HEK293 (cell line): ENCODE measurements around the gene KATNAL1.

Experiments used
- CTCF ChIA-PET: fragments of 350-600 bp; formaldehyde crosslinking; extraction: SDS; loops from one replicate; lab custom pipeline; 2021; ENCODE audit warnings: antibody characterized with exemption; lab: Yijun Ruan, JAX
- POLR2A ChIA-PET: fragments of 300-600 bp; formaldehyde crosslinking; extraction: SDS; loops from one replicate; lab custom pipeline; 2020; ENCODE audit warnings: antibody characterized with exemption, inconsistent platforms; lab: Yijun Ruan, JAX
- H3K27ac ChIP-seq: fragments of 200-500 bp; sonication (Bioruptor generic); 2 replicates; pipeline ENCODE4 v1.5.1; 2014; ENCODE audit warnings: low read depth, low read length, control low read depth, inconsistent platforms; ENCODE audit errors: extremely low read depth
- H3K36me3 ChIP-seq, 2 experiments: fragments of 200-500 bp in 1 of 2; sonication (Bioruptor generic) in 1 of 2; 1 replicate in 1 of 2; 2 replicates in 1 of 2; pipeline ENCODE4 v1.5.1; 2014 to 2017; ENCODE audit warnings: inconsistent platforms in 2 of 2, low read length in 2 of 2; ENCODE audit not compliant: control insufficient read depth in 2 of 2, insufficient read depth in 1 of 2
- H3K4me1 ChIP-seq: fragments of 200-500 bp; sonication (Bioruptor generic); 2 replicates; pipeline ENCODE4 v1.5.1; 2014; ENCODE audit warnings: mild to moderate bottlenecking, low read length, inconsistent platforms; ENCODE audit not compliant: control insufficient read depth, insufficient read depth
- H3K4me3 ChIP-seq: 2 replicates; pipeline ENCODE4 v1.5.1; 2011; ENCODE audit warnings: low read depth, mild to moderate bottlenecking, control low read depth, low read length, moderate library complexity
- H3K9me3 ChIP-seq: fragments of 200-500 bp; sonication (Bioruptor generic); 2 replicates; pipeline ENCODE4 v1.5.1; 2014; ENCODE audit warnings: low read depth, low read length, inconsistent platforms; ENCODE audit not compliant: control insufficient read depth, insufficient read depth
- IKZF3 ChIP-seq: fragments of 450-650 bp; IDR thresholded peaks from 2 replicates; pipeline ENCODE4 v1.5.0; 2018; ENCODE audit warnings: missing biosample characterization, mild to moderate bottlenecking, missing genetic modification characterization, moderate library complexity
- KLF17 ChIP-seq: fragments of 450-650 bp; formaldehyde crosslinking; IDR thresholded peaks from 2 replicates; pipeline ENCODE4 v1.5.1; 2016; ENCODE audit warnings: missing biosample characterization, missing genetic modification characterization
- PBX3 ChIP-seq: sonication (generic); formaldehyde crosslinking; IDR thresholded peaks from 2 replicates; pipeline ENCODE4 v1.8.1; 2022; ENCODE audit warnings: mild to moderate bottlenecking, moderate library complexity, missing genetic modification reagents
- SP7 ChIP-seq: fragments of 450-650 bp; formaldehyde crosslinking; IDR thresholded peaks from 2 replicates; pipeline ENCODE4 v1.5.1; 2016; ENCODE audit warnings: missing biosample characterization, missing genetic modification characterization
- ZBTB10 ChIP-seq: fragments of 450-650 bp; formaldehyde crosslinking; IDR thresholded peaks from 2 replicates; pipeline ENCODE4 v1.5.1; 2016; ENCODE audit warnings: missing biosample characterization, missing genetic modification characterization
- ZBTB20 ChIP-seq: fragments of 450-650 bp; formaldehyde crosslinking; IDR thresholded peaks from 2 replicates; pipeline ENCODE4 v1.5.1; 2016; ENCODE audit warnings: missing biosample characterization, missing genetic modification characterization
- ZFHX2 ChIP-seq: fragments of 450-650 bp; formaldehyde crosslinking; conservative IDR thresholded peaks from 2 replicates; pipeline ENCODE4 v1.5.1; 2016; ENCODE audit warnings: missing biosample characterization, missing genetic modification characterization
- ZNF10 ChIP-seq: fragments of 450-650 bp; formaldehyde crosslinking; IDR thresholded peaks from 2 replicates; pipeline ENCODE4 v1.5.1; 2017; ENCODE audit warnings: missing biosample characterization, missing genetic modification characterization
- ZNF112 ChIP-seq: fragments of 450-650 bp; formaldehyde crosslinking; IDR thresholded peaks from 2 replicates; pipeline ENCODE4 v1.5.0; 2017; ENCODE audit warnings: missing biosample characterization, missing genetic modification characterization
- ZNF133 ChIP-seq: fragments of 450-650 bp; formaldehyde crosslinking; IDR thresholded peaks from 2 replicates; pipeline ENCODE4 v1.5.1; 2016; ENCODE audit warnings: missing biosample characterization, missing genetic modification characterization
- ZNF138 ChIP-seq: fragments of 450-650 bp; formaldehyde crosslinking; IDR thresholded peaks from 2 replicates; pipeline ENCODE4 v1.5.1; 2016; ENCODE audit warnings: missing biosample characterization, missing genetic modification characterization, borderline replicate concordance
- ZNF175 ChIP-seq: fragments of 450-650 bp; formaldehyde crosslinking; IDR thresholded peaks from 2 replicates; pipeline ENCODE4 v1.5.1; 2016; ENCODE audit warnings: missing biosample characterization, missing genetic modification characterization
- ZNF184 ChIP-seq: fragments of 450-650 bp; IDR thresholded peaks from 2 replicates; pipeline ENCODE4 v1.5.1; 2018; ENCODE audit warnings: missing biosample characterization, mild to moderate bottlenecking, missing genetic modification characterization
- ZNF214 ChIP-seq: fragments of 450-650 bp; formaldehyde crosslinking; IDR thresholded peaks from 2 replicates; pipeline ENCODE4 v1.5.1; 2017; ENCODE audit warnings: missing biosample characterization, mild to moderate bottlenecking, missing genetic modification characterization, borderline replicate concordance
- ZNF530 ChIP-seq: fragments of 450-650 bp; formaldehyde crosslinking; IDR thresholded peaks from 2 replicates; pipeline ENCODE4 v1.5.1; 2016; ENCODE audit warnings: low read depth, missing biosample characterization, missing genetic modification characterization
- ZNF692 ChIP-seq: fragments of 450-650 bp; formaldehyde crosslinking; IDR thresholded peaks from 2 replicates; pipeline ENCODE4 v1.5.1; 2016; ENCODE audit warnings: missing biosample characterization, missing genetic modification characterization
- ZNF830 ChIP-seq: fragments of 450-650 bp; IDR thresholded peaks from 2 replicates; pipeline ENCODE4 v1.5.0; 2018; ENCODE audit warnings: missing biosample characterization, missing genetic modification characterization, low read depth, mild to moderate bottlenecking, moderate library complexity
- TF ChIP-seq, protein P1 (sequence below): fragments of 450-650 bp; formaldehyde crosslinking; IDR thresholded peaks from 2 replicates; pipeline ENCODE4 v1.5.1; 2017; ENCODE audit warnings: missing biosample characterization, missing genetic modification characterization
- TF ChIP-seq, protein P2 (sequence below): fragments of 450-650 bp; formaldehyde crosslinking; IDR thresholded peaks from 2 replicates; pipeline ENCODE4 v1.5.1; 2016; ENCODE audit warnings: missing biosample characterization, missing genetic modification characterization
- TF ChIP-seq, protein P3 (sequence below): fragments of 450-650 bp; formaldehyde crosslinking; IDR thresholded peaks from 2 replicates; pipeline ENCODE4 v1.5.1; 2016; ENCODE audit warnings: missing biosample characterization, missing genetic modification characterization
- TF ChIP-seq, protein P4 (sequence below): fragments of 450-650 bp; formaldehyde crosslinking; IDR thresholded peaks from 2 replicates; pipeline ENCODE4; 2016; ENCODE audit warnings: missing biosample characterization, missing genetic modification characterization

The KATNAL1 gene

DNA sequence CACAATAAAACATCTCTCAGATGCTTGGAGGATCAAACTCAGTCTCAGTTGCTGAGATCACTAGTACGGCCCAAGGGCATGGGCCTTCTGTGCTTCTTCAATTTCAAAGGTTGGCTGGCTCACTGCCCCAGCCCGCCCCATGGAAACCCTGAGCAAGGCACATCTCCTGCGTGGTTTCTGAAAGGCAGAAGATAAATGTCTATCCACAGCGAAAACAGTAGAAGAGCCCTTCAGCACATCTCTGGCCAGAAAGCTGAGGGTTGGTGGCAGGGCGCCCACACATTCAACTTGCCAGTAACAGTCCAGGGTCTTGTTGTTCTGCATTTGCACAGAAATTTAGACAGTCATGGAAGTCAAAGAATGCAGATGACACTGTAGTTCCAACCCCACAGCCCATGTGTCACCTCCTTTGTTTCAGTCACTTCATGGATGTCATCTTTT lies 24.0 kb upstream of the KATNAL1 start (continued):
- no peak for TF ChIP-seq ZNF10

DNA sequence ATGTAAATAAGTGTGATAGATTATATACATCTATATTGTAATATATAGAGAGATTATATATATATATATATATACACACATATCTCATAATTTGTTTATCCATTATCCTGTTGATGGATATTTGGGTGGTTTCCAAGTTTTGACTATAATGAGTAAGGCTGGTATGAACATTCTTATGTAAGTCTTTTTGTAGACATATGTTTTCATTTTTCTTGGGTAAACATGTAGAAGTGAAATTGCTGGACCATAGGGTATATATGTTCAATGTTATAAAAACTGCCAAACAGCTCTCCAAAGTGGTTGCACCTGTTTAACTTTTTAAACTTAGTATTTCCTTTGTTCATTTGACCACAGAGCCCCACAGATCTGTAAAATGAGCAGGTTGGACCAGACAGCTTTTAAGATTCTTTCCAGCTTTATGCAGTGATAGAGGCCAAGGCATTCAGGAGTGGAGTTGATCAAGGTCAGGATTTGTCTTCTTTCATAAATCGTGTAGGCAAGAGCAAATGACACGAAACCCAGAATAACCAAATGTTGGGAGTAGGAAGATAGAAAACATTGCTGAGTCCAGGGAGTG lies 21.7 kb upstream of the KATNAL1 start:
- ChIA-PET POLR2A (no interaction called here), CTCF (no interaction called here)
- no peak for TF ChIP-seq ZBTB20
- TF ChIP-seq ZNF184 (tag by site-specific recombination): no peak
- no peak for TF ChIP-seq ZNF530
- TF ChIP-seq ZNF830 (tag by site-specific recombination): no peak
- TF ChIP-seq ZBTB10: no peak
- TF ChIP-seq ZNF175 (tag by site-specific recombination): no peak
- no peak for TF ChIP-seq IKZF3 (tag by site-specific recombination)
- TF ChIP-seq, protein P1, sequence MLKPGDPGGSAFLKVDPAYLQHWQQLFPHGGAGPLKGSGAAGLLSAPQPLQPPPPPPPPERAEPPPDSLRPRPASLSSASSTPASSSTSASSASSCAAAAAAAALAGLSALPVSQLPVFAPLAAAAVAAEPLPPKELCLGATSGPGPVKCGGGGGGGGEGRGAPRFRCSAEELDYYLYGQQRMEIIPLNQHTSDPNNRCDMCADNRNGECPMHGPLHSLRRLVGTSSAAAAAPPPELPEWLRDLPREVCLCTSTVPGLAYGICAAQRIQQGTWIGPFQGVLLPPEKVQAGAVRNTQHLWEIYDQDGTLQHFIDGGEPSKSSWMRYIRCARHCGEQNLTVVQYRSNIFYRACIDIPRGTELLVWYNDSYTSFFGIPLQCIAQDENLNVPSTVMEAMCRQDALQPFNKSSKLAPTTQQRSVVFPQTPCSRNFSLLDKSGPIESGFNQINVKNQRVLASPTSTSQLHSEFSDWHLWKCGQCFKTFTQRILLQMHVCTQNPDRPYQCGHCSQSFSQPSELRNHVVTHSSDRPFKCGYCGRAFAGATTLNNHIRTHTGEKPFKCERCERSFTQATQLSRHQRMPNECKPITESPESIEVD (tag by site-specific recombination): no peak
- TF ChIP-seq SP7: no peak
- TF ChIP-seq, protein P2, sequence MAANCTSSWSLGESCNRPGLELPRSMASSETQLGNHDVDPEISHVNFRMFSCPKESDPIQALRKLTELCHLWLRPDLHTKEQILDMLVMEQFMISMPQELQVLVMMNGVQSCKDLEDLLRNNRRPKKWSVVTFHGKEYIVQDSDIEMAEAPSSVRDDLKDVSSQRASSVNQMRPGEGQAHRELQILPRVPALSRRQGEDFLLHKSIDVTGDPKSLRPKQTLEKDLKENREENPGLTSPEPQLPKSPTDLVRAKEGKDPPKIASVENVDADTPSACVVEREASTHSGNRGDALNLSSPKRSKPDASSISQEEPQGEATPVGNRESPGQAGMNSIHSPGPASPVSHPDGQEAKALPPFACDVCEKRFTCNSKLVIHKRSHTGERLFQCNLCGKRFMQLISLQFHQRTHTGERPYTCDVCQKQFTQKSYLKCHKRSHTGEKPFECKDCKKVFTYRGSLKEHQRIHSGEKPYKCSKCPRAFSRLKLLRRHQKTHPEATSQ (tag by site-specific recombination): no peak
- TF ChIP-seq ZNF133 (tag by site-specific recombination): no peak
- TF ChIP-seq ZNF214 (tag by site-specific recombination): no peak
- Histone ChIP-seq H3K9me3 (no peaks in the 10 kb centered on the region), H3K36me3 (no peaks in the 10 kb centered on the region), H3K4me3 (no peak overlapping the region), H3K4me1 (peaks cover 4% of the 10 kb centered on the region), H3K27ac (no peak overlapping the region)

DNA sequence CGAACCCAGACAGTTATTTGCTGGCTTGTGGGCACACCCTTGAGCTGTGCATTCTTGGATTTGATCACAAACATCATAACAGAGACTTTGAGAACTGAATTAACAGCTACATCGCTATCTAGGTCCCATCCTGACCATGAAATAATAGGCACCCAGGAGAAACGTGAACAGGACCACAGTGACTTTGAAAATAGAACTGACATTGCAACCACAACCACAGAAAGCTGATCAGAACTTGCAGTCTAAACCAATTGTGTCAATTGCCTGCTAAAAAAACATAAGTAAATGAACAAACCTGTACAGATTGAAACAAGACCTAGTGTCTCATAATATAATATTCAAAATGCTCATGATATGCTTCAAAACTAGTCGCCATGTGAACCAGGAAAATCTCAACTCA lies 18.3 kb upstream of the KATNAL1 start:
- CTCF ChIA-PET: interaction anchor here (1.0 to 1.9 kb wide), 2 partner anchors 10 kb away, joined by 3 to 5 read pairs; no protein-coding TSS in a partner anchor
- H3K9me3 ChIP-seq: no peaks in the 10 kb centered on the region
- H3K4me1 ChIP-seq: no peaks in the 10 kb centered on the region
- H3K27ac ChIP-seq: no peak overlapping the region
- H3K36me3 ChIP-seq: no peaks in the 10 kb centered on the region
- no peak overlapping the region for H3K4me3 ChIP-seq
- POLR2A ChIA-PET: no interaction called here
- TF ChIP-seq, protein P3, sequence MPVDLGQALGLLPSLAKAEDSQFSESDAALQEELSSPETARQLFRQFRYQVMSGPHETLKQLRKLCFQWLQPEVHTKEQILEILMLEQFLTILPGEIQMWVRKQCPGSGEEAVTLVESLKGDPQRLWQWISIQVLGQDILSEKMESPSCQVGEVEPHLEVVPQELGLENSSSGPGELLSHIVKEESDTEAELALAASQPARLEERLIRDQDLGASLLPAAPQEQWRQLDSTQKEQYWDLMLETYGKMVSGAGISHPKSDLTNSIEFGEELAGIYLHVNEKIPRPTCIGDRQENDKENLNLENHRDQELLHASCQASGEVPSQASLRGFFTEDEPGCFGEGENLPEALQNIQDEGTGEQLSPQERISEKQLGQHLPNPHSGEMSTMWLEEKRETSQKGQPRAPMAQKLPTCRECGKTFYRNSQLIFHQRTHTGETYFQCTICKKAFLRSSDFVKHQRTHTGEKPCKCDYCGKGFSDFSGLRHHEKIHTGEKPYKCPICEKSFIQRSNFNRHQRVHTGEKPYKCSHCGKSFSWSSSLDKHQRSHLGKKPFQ (tag by site-specific recombination): no peak
- TF ChIP-seq, protein P4, sequence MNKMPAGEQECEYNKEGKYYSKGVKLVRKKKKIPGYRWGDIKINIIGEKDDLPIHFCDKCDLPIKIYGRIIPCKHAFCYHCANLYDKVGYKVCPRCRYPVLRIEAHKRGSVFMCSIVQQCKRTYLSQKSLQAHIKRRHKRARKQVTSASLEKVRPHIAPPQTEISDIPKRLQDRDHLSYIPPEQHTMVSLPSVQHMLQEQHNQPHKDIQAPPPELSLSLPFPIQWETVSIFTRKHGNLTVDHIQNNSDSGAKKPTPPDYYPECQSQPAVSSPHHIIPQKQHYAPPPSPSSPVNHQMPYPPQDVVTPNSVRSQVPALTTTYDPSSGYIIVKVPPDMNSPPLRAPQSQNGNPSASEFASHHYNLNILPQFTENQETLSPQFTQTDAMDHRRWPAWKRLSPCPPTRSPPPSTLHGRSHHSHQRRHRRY: no peak
- no peak for TF ChIP-seq ZFHX2 (tag by site-specific recombination)
- no peak for TF ChIP-seq ZNF112 (tag by site-specific recombination)
- TF ChIP-seq ZNF138 (tag by site-specific recombination): no peak
- no peak for TF ChIP-seq ZNF692 (tag by site-specific recombination)
- no peak for TF ChIP-seq KLF17 (tag by site-specific recombination)
- no peak for TF ChIP-seq PBX3
